Fibroblast of upper back skin (primary cell): ENCODE measurements around the gene MACF1.
"Not testable (repeated sequence)": the region's sequence is repeated elsewhere in the genome, so short reads cannot be mapped to it uniquely, and the experiment has no call there.

Experiments used
- DNase-seq: peaks from one replicate; pipeline ENCODE4 v3.0.0-alpha.2; 2013

The MACF1 gene

DNA sequence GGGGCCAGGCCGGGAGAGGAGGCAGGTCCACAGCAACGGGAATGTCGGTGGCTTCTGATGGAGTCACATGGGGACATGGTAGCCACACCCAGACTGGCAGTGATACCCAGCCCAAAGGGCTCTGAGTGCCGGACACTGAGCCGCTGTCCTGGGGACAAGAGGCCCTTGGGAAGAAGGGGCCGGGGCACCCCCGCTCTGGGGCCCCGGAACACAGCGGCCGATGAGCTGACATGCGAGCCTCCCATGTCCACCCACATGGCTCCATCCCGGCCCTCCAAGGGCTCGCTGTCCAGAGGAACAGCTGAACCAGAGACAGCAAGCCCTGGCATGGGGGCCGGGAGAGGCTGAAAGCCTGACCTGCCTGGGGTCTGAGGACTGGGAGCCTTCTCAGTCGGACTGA lies 294.3 kb downstream of the MACF1 start:
- not testable (repeated sequence) for DNase-seq

DNA sequence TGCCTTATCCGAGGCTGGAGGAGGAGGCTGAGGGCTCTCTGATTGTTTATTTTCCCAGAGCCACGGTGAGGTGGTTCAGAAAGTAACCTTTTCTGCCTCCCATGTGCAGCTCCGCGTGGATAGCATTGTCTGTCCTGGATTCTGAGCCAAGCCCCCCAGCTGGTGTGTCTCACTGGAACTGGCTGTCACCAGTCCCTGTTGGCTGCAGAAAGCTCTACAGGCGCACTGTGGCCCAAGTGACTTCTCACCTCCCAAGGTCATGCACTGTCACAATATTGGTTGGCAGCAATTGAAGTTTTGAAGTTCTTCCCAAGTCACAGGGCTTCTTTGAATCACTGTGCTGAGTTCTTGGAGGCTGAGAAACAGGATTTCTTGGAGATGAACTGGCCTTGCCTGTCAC lies 295.2 kb downstream of the MACF1 start:
- no peak for DNase-seq

DNA sequence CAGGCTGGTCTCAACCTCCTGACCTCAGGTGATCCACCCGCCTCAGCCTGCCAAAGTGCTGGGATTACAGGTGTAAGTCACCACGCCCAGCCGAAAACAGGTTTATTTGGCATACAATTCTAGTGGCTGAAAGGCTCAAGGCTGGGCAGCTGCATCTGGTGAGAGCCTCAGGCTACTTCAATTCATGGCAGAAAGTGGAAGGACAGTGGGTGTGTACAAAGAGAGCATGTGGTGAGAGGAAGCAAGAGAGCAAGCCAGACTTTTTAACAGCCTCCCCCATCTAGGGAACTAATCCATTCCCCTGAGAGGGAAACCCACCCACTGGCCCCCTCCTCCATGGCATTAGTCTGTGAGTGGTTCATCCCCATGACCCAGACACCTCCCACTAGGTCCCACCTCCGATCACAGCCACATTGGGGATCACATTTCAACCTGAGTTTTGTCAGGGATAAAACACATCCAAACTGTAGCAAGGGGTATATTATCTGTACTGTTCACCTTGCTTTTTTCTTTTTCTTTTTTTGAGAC lies 296.4 kb downstream of the MACF1 start:
- DNase-seq, result no peak

DNA sequence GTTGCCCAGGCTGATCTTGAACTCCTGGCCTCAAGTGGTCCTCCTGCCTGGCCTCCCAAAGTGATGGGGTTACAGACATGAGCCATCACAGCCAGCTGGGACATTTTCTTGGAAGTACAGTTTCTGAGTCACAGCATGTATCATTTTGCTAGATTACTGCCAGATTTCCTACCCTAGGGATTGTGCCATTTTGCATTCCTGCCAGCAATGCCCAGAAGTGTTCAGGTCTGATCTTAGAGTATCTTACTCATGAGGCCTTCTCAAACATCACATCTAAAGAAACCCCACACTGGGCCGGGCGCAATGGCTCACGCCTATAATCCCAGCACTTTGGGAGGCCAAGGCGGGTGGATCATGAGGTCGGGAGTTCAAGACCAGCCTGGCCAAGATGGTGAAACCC lies 297.2 kb downstream of the MACF1 start:
- peak; percentile 37 for DNase-seq

DNA sequence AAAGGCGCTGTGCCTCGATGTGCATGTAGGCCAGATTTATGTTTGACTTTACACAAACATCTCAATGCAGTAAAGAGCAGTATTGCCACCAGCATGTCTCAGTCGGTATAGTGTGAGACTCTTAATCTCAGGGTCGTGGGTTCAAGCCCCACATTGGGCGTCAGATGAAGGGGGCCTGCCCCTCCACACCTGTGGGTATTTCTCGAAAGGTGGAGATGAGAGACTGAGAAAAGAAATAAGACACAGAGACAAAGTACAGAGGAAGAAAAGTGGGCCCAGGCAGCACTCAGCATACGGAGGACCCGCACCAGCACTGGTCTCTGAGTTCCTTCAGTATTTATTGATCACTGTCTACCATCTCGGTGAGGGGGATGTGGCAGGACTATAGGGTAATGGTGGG lies 299.9 kb downstream of the MACF1 start:
- DNase-seq, result not testable (repeated sequence)

DNA sequence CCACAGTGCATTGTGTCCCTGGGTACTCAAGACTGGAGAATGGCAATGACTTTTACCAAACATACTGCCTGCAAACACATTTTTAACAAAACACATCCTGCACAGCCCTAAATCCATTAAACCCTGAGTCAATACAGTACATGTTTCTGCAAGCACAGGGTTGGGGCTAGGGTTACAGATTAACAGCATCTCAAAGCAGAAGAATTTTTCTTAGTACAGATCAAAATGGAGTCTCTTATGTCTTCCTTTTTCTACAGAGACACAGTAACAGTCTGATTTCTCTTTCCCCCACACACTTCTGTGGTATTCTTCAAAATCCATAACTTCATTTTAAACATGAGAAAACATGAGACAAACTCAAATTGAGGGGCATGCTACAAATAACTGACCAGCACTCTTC lies 300.8 kb downstream of the MACF1 start:
- DNase-seq, result no peak

DNA sequence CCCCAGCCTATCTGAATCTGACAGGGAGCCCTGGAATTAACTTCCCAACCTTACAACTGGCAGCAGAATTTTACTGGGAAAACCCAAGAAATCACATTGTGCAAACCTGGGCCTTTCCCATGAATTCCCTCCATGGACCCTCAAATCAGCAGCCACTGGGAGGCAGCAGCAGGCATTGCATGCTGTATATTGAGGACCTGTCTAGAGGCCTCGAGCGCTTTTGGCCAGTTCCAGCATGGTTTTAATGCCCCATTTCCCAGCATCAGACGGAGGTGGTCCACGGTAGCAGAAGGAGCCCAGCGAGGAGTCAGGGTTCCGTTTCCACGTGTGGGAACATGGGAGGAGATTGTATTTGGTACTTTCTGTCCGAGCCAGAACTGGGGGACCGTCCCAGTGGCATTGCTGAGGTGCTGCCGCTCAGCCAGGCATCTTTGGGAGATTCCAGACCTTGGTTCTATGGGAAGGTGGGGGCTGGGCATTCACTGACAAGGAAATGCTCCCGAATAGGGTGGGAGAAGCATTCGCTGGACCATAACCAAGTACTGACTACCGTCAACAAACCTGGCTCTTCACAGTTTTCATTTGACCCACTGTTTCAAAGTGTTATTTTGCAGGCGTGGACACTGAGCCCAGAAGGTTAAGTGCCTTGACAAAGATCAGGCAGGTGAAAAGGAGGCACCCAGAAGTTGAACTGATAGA lies 302.9 kb downstream of the MACF1 start:
- DNase-seq, result no peak

DNA sequence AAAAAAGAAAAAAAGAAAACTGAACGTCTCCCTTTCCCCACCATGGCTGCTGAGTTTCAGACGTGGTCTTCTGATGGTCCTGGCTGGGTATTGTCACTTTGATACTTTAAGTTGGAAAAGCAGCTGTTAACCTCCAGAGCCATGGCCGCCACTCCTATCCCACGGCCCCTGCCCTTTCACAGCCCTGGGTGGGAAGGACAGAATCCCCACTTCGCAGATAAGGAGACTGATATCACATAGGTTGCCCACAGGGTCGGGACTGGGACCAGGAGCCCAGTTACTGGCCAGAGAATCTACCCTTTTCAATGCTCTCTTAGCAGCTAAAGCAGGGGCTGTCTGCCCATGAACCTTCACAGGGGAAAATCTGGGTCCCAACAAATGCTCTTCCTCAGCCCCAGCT lies 303.8 kb downstream of the MACF1 start:
- DNase-seq, result no peak

DNA sequence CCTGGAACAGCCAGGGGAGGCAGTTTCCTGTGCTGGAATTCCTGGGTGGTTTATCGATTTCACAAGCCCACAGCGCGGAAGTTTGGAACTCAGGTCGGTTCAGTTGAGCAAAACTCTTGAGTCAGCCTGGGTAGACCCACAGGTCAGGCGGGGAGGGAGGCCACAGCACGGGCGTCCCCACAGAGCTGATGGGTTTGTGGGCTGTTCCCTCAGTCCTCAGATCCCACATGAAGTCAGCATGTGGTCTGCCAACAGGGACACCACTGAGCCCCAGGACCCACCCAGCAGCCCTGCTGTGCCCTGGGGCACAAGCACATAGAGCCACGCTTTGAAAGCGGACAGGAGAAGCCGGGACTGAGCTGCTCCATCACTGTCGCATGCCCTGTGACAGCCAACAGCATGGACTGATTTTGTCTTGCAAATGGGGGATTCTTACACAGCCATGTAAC lies 304.4 kb downstream of the MACF1 start:
- peak; percentile 45 for DNase-seq

DNA sequence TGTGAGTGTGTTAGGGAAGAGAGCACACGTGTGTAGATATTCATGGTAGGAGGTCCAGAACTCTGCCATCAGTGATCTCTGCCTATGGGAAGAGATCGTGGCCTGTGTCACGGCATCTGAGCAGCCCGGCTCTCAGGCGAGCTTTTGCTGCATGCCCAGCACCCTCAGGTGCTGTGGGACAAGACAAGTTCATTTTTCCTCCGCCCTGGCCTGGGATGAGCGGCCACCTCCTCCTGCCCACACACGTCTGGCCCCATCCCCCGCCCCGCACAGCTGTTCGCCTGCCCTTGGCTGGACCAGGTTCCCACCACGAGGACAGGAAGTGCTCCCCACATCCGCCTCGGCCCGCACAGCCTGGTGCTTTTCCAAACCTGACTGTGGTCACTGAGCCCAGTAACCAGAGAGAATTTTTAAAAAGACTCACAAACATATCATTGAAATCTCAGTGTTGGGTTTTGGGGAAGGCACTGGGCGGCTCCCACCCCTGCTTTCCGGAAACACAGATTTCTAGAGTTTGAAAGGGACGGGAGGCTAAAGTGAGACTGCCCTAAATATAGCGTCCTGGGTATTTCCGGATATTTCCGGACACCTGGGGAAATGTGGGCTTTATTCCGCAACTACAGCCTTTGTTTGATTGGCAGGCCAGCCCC lies 305.0 kb downstream of the MACF1 start:
- DNase-seq, result peak; percentile 43

DNA sequence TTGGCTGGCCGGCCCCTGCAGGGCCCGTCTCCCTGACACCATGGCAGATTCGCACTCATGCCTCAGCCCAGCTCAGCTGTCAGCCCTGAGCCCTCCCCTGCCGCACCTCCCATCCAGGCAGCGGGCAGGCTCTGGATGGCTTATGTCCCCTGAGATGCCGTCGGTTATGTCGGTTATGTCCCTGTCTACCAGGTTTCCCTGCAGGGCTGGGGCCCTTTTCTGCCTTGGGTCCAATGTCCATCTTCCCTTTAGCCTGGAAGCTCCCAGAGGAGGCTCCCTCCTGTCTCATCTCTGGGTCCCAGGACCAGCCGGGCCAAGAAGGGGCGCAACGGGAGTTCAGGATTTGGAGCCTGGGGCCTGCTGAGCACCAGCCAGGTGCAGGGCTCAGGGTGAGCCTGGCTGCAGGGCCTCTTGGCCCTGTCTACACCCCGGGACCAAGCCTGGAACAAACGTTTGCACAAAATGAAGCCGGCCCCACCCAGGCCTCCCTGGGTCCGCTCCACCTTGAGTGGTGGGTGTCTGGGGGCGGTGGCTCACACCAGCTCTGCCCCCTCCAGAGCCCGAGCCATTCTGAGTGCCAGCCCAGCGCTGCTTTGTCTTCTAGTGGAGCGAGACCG lies 306.2 kb downstream of the MACF1 start:
- not testable (repeated sequence) for DNase-seq

DNA sequence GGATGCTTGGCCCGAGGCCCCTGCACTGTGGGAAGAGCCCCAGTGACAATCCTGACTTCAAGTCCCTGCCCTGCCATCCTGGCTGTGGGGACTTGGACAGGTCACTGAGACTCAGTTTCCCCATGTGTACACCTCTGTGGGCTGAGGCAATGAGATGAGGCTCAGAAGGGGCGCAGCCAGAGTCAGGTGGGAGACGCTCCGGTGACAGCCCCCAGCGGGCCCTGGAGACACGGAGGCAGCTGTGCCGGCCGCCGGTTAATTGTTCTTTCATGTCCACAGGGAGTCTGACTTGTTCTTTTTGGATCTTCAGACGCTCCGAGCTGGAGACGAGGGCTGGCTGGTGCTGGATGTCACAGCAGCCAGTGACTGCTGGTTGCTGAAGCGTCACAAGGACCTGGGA lies 307.0 kb downstream of the MACF1 start:
- DNase-seq, result not testable (repeated sequence)

DNA sequence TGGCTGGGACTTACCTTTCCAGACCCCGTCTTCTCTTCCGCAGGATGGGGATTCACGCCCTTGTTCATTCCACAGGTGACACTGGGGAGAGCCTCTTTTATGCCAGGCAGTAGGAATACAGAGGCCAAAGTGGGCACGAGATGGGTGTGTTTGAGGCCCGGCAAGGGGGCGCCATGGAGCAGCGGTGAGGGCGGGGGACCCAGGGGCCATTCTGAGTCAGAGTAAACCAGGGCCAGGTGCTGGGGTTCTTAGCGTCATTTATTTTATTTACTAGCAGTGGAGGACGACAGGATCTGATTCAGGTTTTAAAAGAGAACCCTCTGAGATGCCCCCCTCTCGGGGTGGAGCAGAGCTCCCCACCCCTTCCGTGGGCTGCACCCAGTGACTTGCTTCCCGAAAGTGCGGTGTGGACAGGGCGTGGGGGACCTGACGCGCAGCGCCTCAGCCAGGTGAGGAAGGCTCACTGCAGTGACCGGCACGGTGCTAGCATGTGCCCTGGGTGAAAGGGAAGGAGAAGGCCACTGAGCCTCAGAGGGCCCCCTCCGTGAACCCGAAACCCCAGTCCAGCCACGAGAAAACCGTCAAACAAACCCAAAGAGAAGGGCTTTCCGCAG lies 307.8 kb downstream of the MACF1 start:
- not testable (repeated sequence) for DNase-seq

DNA sequence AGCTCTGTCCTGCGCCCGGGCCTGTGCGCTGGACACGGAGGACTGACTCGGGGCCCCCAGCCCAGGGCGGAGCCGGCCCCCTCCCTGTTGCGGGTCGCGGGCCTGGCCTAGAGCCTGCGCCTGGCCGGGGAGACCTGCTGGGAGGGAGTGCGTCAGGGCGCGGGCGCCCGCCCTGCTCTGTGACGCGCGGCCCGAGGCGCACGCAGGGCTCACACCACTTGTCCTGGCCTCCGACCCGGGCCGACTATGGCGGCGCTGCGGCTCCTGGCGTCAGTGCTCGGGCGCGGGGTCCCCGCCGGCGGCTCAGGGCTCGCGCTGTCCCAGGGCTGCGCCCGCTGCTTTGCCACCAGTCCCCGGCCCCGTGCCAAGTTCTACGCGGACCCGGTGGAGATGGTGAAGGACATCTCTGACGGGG lies 310.2 kb downstream of the MACF1 start:
- DNase-seq, result not testable (repeated sequence)

DNA sequence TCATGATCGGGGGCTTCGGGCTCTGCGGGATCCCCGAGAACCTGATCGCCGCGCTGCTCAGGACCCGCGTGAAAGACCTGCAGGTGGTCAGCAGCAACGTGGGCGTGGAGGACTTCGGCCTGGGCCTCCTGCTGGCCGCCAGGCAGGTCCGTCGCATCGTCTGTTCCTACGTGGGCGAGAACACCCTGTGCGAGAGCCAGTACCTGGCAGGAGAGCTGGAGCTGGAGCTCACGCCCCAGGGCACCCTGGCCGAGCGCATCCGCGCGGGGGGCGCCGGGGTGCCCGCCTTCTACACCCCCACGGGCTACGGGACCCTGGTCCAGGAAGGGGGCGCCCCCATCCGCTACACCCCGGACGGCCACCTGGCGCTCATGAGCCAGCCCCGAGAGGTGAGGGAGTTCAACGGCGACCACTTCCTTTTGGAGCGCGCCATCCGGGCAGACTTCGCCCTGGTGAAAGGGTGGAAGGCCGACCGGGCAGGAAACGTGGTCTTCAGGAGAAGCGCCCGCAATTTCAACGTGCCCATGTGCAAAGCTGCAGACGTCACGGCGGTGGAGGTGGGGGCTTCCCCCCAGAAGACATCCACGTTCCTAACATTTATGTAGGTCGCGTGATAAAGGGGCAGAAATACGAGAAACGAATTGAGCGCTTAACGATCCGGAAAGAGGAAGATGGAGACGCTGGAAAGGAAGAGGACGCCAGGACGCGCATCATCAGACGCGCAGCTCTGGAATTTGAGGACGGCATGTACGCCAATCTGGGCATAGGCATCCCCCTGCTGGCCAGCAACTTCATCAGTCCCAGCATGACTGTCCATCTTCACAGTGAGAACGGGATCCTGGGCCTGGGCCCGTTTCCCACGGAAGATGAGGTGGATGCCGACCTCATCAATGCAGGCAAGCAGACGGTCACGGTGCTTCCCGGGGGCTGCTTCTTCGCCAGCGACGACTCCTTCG lies 310.9 kb downstream of the MACF1 start:
- not testable (repeated sequence) for DNase-seq

DNA sequence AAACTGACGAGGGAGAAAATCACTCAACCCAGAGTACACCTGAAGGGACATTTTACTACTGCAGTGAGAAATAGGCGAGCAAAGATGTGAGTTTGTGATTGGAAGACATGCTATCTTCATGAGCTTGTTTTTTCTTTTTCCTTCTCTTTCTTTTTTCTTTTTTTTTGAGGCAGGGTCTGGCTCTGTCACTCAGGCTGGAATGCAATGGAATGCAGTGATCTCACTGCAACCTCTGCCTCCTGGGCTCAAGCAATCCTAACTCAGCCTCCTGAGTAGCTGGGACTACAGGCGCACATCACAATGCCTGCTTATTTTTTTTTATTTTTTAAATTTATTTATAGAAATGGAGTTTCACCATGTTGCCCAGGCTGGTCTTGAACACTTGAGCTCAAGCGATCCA lies 312.3 kb downstream of the MACF1 start:
- DNase-seq, result peak; percentile 8

DNA sequence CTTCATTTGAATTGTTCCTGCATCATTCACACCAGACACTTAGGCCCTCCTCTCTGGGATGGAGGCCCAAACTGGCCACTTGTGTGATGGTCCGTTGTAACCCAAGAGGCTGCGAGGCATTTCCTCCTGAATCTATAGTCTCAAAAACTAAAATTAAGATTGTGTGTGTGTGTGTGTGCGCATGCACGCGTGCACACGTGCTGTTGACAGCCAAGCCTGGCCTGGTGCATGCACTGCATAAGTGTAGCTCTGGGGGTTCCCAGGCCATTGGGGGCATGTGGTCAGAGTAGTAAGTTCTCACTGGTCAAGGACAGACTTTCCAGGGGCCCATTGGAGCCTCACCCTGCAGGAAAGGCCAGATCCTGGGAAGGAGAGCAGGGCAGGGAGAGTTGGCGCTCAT lies 313.4 kb downstream of the MACF1 start:
- DNase-seq, result not testable (repeated sequence)

DNA sequence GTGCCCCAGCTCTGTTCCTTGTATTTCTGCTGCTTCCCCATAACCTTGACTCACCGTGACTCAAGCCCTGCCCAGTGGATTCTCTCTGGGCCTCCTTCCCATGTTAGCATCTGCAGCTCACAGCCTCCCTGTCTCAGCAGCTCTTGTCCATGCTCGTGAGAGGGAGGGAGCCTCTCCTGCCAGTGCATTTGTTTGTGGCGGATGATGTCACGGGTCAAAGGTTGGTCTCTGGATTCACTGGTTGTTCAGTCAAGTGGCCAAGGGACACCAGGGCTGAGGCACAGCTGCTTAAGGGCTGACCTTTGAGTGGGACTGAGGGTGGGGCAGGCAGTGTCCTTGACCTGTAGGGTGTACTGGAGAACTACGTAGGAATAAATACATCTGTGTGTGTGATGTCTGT lies 314.9 kb downstream of the MACF1 start:
- not testable (repeated sequence) for DNase-seq

DNA sequence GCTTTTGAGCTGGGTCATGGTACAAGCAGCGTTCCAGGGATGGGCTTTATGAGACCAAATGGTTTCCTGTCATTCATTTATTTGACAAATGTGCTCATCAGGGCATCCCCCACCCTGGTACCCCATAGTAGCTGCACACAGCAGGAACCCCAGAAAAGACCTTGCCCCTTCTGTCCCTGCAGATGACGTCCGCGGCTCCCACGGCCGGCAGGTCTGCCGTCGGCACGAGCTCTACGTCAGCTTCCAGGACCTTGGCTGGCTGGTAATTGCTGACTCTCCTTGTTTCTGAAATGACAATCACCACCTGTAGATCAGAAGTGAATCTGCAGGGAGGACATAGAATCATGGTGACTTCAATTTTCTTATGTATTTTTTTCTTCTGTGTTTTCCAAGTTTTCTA lies 317.7 kb downstream of the MACF1 start:
- DNase-seq, result not testable (repeated sequence)

DNA sequence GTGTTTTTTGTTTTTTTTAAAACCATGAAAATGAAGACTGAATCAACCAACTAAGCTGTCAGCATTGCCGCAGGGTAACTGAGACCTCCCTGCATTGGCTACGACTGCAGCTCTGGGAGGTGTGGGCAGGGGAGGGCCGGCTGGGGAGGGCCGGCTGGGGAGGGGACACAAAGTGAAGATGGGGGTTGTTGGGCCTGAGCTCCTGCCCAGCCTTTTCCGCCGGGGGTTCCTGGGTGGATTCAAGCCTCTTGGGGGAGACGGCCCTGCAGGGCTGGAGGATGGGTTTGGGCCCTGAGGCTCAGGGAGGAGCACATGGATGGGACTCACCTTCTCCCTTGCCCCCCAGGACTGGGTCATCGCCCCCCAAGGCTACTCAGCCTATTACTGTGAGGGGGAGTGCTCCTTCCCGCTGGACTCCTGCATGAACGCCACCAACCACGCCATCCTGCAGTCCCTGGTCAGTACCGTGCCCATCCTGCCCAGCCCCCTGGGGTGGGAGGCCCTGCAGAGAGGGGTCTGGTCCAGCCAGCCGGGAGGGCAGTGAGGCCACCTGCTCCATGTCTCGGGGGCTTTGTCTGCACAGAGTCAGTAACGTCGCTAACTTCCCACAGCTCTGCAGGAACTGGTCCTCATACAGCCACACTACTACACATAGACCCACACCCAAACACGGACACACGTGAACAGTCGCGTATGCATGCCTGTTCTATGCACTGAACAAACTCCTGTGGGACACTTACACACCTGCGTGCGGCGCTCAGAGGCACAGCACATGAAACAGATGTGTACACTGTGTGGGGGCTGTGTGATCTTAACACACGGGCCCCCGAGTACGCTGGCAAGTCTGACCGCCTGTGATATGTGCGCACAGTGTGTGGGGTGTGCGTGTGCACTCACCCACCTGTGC lies 318.4 kb downstream of the MACF1 start:
- no peak for DNase-seq

DNA sequence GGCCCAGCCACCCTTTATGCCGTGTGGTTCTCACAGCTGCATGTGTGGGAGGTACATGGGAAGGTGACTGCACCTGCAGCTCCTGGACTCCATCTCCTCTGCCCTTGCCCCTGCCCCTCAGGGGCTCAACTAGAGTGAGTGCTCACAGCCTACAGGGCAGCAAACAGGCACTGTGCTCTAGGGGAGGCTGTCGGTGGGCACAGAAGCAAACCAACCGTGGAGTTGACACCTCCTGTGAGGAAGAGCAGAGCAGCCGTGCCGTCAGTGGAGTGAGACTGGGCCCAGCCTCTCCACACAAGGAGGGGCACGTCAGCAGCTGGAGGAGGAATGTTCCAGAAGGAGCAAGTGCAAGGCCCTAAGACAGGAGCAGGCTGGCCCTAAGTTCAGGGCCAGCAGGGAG lies 319.7 kb downstream of the MACF1 start:
- DNase-seq, result no peak
